ENCODE results near the gene TSSK6.

TSSK6 gene

DNA sequence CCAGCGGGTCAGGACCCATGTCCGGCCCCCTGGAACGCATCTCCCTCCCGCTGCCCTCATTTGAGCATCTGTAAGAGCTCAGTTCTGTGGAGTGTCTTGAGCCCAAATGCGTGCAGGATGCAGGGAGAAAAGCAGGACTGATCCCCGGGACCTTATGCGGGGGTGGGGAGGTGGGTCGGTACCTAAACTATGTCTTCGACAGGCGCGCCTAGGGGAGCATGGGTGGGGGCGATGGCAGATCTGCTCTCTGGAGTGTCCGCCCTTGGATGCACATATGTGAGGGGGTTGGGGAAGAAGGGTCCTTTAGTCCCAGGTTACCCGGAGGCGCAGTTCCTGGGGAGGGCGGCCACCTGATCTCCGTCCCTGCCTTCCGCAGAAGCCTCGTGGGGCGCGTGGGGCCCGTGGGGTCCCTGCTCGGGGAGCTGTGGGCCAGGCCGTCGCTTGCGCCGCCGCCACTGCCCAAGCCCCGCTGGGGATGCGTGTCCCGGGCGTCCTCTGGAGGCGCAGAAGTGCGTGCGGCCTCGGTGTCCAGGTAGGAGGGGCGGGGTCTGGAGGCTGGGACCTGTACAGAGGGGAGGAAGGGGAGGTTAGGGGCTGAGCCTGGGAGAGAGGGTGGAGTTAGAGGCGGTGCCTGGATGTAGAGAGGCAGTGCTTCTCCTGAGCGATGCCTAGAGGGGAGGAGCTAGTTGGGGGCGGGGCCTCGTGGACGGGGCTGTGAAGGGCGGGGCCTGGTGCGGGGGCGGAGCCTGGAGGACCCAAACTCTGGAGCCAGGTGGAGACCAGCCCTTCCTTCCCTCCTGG, 25.6 kb upstream of the TSSK6 start:
- TF ChIP-seq, protein P1, sequence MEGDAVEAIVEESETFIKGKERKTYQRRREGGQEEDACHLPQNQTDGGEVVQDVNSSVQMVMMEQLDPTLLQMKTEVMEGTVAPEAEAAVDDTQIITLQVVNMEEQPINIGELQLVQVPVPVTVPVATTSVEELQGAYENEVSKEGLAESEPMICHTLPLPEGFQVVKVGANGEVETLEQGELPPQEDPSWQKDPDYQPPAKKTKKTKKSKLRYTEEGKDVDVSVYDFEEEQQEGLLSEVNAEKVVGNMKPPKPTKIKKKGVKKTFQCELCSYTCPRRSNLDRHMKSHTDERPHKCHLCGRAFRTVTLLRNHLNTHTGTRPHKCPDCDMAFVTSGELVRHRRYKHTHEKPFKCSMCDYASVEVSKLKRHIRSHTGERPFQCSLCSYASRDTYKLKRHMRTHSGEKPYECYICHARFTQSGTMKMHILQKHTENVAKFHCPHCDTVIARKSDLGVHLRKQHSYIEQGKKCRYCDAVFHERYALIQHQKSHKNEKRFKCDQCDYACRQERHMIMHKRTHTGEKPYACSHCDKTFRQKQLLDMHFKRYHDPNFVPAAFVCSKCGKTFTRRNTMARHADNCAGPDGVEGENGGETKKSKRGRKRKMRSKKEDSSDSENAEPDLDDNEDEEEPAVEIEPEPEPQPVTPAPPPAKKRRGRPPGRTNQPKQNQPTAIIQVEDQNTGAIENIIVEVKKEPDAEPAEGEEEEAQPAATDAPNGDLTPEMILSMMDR (IDR thresholded peaks at IDR 0.05; ENCODE audit: borderline replicate concordance, control extremely low read depth, extremely low read depth, insufficient read depth, missing control alignments), result no peak
- DNase-seq (ENCODE audit: low spot score), result peak; percentile 90
- in situ Hi-C loops (cut with MboI; ENCODE audit: low sequenced_read_pairs, unreplicated experiment), result loop anchor here (25.0 kb wide), 1 partner anchor 746 kb away; no protein-coding TSS in a partner anchor

DNA sequence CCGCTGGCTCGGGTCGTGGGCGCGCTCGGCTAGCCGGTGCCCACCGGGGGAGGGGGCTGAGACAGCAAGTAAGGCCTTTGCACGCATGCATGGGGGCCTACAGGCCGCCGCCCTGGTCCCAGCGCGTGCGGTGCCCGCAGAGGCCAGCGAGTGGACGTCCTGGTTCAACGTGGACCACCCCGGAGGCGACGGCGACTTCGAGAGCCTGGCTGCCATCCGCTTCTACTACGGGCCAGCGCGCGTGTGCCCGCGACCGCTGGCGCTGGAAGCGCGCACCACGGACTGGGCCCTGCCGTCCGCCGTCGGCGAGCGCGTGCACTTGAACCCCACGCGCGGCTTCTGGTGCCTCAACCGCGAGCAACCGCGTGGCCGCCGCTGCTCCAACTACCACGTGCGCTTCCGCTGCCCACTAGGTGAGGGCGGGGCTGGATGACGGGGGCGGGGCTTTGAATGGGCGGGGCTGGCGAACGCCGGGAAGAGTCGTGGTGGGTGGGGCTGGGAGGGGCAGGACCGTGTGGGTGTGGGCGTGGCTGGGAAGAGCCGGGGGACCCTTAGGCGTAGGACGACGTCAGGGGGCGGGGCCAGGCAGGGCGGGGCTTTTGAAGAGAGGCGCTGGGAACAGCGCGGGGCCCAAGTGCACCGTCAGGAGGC, 24.8 kb upstream of the TSSK6 start:
- DNase-seq (ENCODE audit: low spot score), result peak; percentile 84
- TF ChIP-seq, protein P1 (IDR thresholded peaks at IDR 0.05; ENCODE audit: borderline replicate concordance, control extremely low read depth, extremely low read depth, insufficient read depth, missing control alignments), result no peak
- in situ Hi-C loops (cut with MboI; ENCODE audit: low sequenced_read_pairs, unreplicated experiment), result loop anchor here (25.0 kb wide), 1 partner anchor 747 kb away; no protein-coding TSS in a partner anchor

DNA sequence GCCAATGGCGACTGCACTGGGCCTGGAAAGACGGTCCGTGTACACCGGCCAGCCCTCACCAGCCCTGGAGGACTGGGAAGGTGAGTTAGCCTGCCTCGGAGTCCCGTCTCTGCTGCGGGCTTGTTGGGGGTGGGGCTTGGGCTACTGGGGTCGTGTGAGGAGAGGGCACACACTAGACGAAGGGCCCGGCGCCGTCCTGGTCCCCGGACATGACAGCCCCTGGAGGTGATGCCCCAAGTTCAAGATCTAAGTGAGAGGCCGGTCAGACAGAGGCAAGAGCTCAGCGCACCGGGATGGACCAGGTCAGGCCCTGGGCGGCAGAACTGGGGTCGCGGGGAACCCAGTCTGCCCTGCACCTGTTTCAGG, 24.3 kb upstream of the TSSK6 start:
- TF ChIP-seq, protein P1 (IDR thresholded peaks at IDR 0.05; ENCODE audit: borderline replicate concordance, control extremely low read depth, extremely low read depth, insufficient read depth, missing control alignments), result no peak
- DNase-seq (ENCODE audit: low spot score), result no peak
- in situ Hi-C loops (cut with MboI; ENCODE audit: low sequenced_read_pairs, unreplicated experiment), result loop anchor here (5.0 to 25.0 kb wide), 3 partner anchors 103 to 748 kb away; partner anchors contain the start of gene GMIP

GRCh38 chr19:19538785-19539166, 23.4 kb upstream of the TSSK6 start:
- TF ChIP-seq, protein P1 (IDR thresholded peaks at IDR 0.05; ENCODE audit: borderline replicate concordance, control extremely low read depth, extremely low read depth, insufficient read depth, missing control alignments), result no peak
- DNase-seq (ENCODE audit: low spot score), result no peak
- in situ Hi-C loops (cut with MboI; ENCODE audit: low sequenced_read_pairs, unreplicated experiment), result loop anchor here (5.0 to 25.0 kb wide), 3 partner anchors 104 to 749 kb away; partner anchors contain the start of gene GMIP

GRCh38 chr19:19538061-19538784, 22.9 kb upstream of the TSSK6 start, which contains the start of gene CILP2:
CILP2 (plus strand) TSS chr19:19538265; CDS start chr19:19538350, 85 bp downstream.
- TF ChIP-seq, protein P1 (IDR thresholded peaks at IDR 0.05; ENCODE audit: borderline replicate concordance, control extremely low read depth, extremely low read depth, insufficient read depth, missing control alignments), result no peak
- peak; percentile 76 for DNase-seq (ENCODE audit: low spot score)
- in situ Hi-C loops (cut with MboI; ENCODE audit: low sequenced_read_pairs, unreplicated experiment), result loop anchor here (5.0 to 25.0 kb wide), 3 partner anchors 104 to 749 kb away; partner anchors contain the start of gene GMIP
